ENCODE results near the gene SHROOM3. TPM values are rescaled to one million over a fixed set of nuclear protein-coding genes. Genes with fewer than 3 reads are reported as not detected.
A peak's percentile ranks its signal among the peaks of the same experiment; 100 is the strongest.

Gene SHROOM3
- total RNA-seq, 1 donor, result 18.0 TPM

DNA sequence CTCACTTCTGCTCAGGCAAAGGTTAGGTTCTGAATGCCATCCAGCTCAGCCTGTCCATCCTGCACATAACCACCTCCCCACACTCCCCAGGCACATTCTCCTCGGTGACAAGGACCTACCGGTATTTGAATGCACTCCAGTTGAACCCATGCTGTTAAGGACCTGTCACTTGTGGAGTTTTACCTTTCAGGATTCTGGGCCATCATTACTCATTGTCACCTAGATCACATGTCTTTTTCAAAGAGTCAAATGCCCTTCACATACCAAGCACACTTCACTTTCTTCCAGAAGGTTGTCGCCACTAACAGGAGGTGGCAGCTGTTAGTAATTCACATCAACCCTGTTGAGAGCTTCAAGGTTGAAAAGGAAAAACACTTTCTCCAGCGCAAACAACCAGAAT, 244.7 kb downstream of the SHROOM3 start:
- H3K4me3 ChIP-seq (ENCODE audit: low read depth, low read length), result no peak overlapping the region
- TF ChIP-seq, protein P1, sequence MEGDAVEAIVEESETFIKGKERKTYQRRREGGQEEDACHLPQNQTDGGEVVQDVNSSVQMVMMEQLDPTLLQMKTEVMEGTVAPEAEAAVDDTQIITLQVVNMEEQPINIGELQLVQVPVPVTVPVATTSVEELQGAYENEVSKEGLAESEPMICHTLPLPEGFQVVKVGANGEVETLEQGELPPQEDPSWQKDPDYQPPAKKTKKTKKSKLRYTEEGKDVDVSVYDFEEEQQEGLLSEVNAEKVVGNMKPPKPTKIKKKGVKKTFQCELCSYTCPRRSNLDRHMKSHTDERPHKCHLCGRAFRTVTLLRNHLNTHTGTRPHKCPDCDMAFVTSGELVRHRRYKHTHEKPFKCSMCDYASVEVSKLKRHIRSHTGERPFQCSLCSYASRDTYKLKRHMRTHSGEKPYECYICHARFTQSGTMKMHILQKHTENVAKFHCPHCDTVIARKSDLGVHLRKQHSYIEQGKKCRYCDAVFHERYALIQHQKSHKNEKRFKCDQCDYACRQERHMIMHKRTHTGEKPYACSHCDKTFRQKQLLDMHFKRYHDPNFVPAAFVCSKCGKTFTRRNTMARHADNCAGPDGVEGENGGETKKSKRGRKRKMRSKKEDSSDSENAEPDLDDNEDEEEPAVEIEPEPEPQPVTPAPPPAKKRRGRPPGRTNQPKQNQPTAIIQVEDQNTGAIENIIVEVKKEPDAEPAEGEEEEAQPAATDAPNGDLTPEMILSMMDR (IDR thresholded peaks at IDR 0.05; ENCODE audit: insufficient read depth, low read length), result no peak

DNA sequence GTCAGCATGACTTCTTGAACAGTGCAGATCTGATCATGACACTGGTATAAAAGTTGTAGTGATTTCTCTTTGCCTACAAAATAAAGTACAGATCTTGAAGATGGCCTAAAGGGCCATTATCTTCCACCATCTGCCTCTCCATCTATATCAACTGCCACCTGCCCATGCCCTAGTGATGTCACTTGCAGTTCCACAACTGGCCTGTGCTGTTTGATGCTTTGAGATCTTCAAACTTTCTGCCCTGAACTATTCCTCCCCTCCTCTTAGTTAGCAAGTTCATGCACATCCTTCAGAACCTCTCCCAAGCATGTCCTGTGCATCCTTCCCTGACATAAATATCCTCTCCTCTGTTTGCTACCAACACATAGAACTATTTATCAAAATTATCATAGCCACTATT, 245.9 kb downstream of the SHROOM3 start:
- DNase-seq (ENCODE audit: low read depth), result no peak
- TF ChIP-seq, protein P1 (IDR thresholded peaks at IDR 0.05; ENCODE audit: insufficient read depth, low read length), result no peak

More for the DNA sequence above, 244.7 kb downstream of the SHROOM3 start:
- DNase-seq (ENCODE audit: low read depth), result no peak

DNA sequence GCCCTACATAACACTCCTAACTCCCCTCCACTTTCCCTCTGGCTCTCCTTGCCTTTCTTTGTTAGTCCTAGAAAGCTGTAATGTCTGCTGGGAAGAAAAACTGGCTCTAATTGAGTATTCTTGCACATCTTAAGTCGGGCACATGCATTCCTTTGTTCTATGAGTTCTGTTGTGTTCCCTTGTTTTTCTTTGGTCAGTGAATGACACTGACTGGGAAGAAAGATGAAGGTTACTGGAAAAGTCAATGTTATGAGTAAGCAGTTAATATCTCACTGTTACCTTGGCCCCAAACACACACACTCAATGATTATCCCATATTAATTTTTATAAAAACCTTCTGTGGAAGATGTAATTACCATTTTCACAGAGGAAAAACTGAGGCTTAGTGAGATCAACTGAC, 247.0 kb downstream of the SHROOM3 start:
- H3K4me3 ChIP-seq (ENCODE audit: low read depth, low read length), result no peak overlapping the region
- no peak for DNase-seq (ENCODE audit: low read depth)
- TF ChIP-seq, protein P1 (IDR thresholded peaks at IDR 0.05; ENCODE audit: insufficient read depth, low read length), result no peak

More for the DNA sequence above, 245.9 kb downstream of the SHROOM3 start:
- no peak overlapping the region for H3K4me3 ChIP-seq (ENCODE audit: low read depth, low read length)

DNA sequence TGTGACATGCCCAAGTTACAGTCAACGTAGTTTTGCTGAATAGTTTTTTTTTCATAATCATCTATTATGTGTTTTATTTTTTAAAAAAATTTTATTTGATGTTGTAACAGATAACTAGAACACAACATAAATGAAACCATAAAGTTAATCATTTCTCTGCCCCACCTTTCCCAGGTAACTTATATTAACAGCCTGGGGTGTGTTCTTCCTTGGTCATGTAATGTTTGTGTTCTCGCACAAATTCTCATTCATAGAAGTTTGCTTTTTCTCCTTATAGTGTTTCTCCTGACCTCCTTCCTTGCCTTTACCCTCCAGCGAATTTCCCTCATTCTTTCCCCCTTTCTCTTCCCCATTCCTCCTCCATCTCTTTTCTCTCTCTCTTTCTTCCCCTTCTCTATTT, 248.1 kb downstream of the SHROOM3 start:
- H3K4me3 ChIP-seq (ENCODE audit: low read depth, low read length), result no peak overlapping the region
- TF ChIP-seq, protein P1 (IDR thresholded peaks at IDR 0.05; ENCODE audit: insufficient read depth, low read length), result no peak
- DNase-seq (ENCODE audit: low read depth), result no peak

DNA sequence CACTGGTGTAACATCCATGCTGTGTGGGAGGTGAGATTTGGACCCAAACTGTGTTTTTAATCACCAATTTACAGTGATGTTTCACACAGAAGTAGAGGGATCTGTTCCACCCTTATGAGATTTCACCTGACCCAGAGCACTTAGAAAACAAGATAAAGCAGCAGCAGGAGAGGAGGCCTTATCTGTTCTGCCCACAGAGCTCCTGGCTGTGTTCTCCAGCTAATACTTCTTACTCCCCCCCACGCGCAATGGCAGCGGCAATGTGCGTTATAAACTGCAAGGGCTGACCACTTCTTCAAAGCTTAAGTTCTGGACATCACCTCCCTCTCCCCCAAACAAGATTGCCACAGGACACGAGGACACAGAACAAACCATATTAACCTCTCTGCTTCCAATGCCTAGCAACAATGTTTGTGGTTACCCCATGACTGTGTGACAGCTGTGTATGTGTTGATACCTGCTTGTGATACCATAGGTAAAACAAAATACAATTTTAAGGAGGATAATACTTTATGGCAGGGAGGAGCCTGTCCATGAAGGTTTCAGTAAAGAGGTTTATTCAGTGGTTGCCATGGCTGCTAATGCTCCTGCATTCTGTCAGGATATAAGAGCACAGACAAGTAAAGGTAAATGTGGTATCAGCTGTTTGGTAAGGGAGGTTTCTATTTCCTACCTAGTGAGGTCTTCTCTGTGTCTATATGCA, 252.9 kb downstream of the SHROOM3 start:
- no peak for DNase-seq (ENCODE audit: low read depth)
- TF ChIP-seq, protein P1 (IDR thresholded peaks at IDR 0.05; ENCODE audit: insufficient read depth, low read length), result no peak
- H3K4me3 ChIP-seq (ENCODE audit: low read depth, low read length), result no peak overlapping the region

DNA sequence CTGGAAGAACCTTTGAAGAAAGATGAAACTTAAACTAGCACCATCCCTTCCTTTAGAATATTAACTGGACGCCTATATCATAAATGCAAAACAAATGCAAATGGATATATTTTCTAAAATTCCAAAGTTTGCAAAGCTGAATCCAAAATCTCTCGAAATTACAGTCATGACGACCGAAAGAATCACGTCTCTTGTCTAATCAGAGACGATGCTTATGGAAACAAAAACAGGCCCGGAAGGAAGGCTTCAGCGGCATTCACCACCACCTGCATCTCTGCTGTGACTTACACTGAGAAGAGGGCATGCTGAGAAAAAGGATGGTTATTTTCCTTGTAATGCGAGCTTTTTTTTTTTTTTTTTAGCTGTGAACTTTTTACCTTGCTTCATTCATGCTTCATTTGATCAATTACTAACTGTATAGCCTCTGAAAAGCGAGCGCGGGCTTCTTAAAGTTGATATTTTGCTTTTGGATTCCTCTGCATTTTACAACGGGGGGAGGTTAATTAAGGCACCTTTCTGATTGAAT, 253.7 kb downstream of the SHROOM3 start:
- TF ChIP-seq, protein P1 (IDR thresholded peaks at IDR 0.05; ENCODE audit: insufficient read depth, low read length), result no peak
- no peak for DNase-seq (ENCODE audit: low read depth)
- peak overlapping the region; percentile 68 for H3K4me3 ChIP-seq (ENCODE audit: low read depth, low read length)
